A673 (cell line): ENCODE data around the gene HOXA13.

Source experiments
- EZH2 ChIP-seq: fragments of 200-600 bp; sonication (generic); IDR thresholded peaks from 2 replicates; pipeline ENCODE4 v1.6.1; 2017; ENCODE audit warnings: borderline replicate concordance, low read depth, mild to moderate bottlenecking, mixed read lengths, antibody characterized with exemption, low read length; ENCODE audit not compliant: poor library complexity, severe bottlenecking
- TF ChIP-seq, protein P1 (sequence below): fragments of 300-800, 200-600 bp; sonication (generic); conservative IDR thresholded peaks from 2 replicates; pipeline ENCODE4 v1.5.1; 2017; ENCODE audit warnings: low read depth, mild to moderate bottlenecking, antibody characterized with exemption, low read length, moderate library complexity, mixed read lengths

GRCh38 chr7:27245798-27246691 is 46.2 kb upstream of the HOXA13 start:
- TF ChIP-seq, protein P1, sequence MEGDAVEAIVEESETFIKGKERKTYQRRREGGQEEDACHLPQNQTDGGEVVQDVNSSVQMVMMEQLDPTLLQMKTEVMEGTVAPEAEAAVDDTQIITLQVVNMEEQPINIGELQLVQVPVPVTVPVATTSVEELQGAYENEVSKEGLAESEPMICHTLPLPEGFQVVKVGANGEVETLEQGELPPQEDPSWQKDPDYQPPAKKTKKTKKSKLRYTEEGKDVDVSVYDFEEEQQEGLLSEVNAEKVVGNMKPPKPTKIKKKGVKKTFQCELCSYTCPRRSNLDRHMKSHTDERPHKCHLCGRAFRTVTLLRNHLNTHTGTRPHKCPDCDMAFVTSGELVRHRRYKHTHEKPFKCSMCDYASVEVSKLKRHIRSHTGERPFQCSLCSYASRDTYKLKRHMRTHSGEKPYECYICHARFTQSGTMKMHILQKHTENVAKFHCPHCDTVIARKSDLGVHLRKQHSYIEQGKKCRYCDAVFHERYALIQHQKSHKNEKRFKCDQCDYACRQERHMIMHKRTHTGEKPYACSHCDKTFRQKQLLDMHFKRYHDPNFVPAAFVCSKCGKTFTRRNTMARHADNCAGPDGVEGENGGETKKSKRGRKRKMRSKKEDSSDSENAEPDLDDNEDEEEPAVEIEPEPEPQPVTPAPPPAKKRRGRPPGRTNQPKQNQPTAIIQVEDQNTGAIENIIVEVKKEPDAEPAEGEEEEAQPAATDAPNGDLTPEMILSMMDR = no peak
- peak; percentile 99 for TF ChIP-seq EZH2
